Suprapubic skin (tissue), 4 donors: ENCODE measurements around the gene KNCN. TPM values are rescaled to one million over a fixed set of nuclear protein-coding genes. Genes with fewer than 3 reads are reported as not detected.

ENCODE experiments used
- DNase-seq, 2 donors: peaks; one replicate each; pipeline ENCODE4 v3.0.0-alpha.2; 2019; ENCODE audit warnings: low spot score in 2 of 2
- H3K27ac ChIP-seq: fragments of 200-600 bp; sonication (generic); one replicate; pipeline ENCODE4 v1.5.1; 2019
- H3K27me3 ChIP-seq: fragments of 200-600 bp; sonication (generic); one replicate; pipeline ENCODE4 v1.5.1; 2019
- H3K36me3 ChIP-seq: fragments of 200-600 bp; sonication (generic); one replicate; pipeline ENCODE4 v1.5.1; 2019
- H3K4me1 ChIP-seq: fragments of 200-600 bp; sonication (generic); one replicate; pipeline ENCODE4 v1.5.1; 2019
- H3K4me3 ChIP-seq: fragments of 200-600 bp; sonication (generic); one replicate; pipeline ENCODE4 v1.5.1; 2019; ENCODE audit warnings: mild to moderate bottlenecking
- H3K9me3 ChIP-seq: fragments of 200-600 bp; sonication (generic); one replicate; pipeline ENCODE4 v1.5.1; 2019
- CTCF ChIP-seq, 2 donors: fragments of 200-600 bp in 1 of 2; fragments of 450-650 bp in 1 of 2; sonication (generic) in 1 of 2; IDR thresholded peaks; one replicate each; pipeline ENCODE4 v1.5.1; 2016 to 2019; ENCODE audit warnings: antibody characterized with exemption in 2 of 2, mild to moderate bottlenecking in 1 of 2, moderate library complexity in 1 of 2
- EP300 ChIP-seq: sonication (generic); formaldehyde crosslinking; IDR thresholded peaks from one replicate; pipeline ENCODE4 v1.6.1; 2017; ENCODE audit warnings: antibody characterized with exemption
- POLR2A ChIP-seq, 2 donors: fragments of 450-650 bp; IDR thresholded peaks; one replicate each; pipeline ENCODE4 v1.6.1; 2017; ENCODE audit warnings: antibody characterized with exemption in 2 of 2, mild to moderate bottlenecking in 2 of 2, moderate library complexity in 2 of 2
- POLR2AphosphoS5 ChIP-seq, 3 donors: sonication (generic); formaldehyde crosslinking; IDR thresholded peaks; one replicate each; pipeline ENCODE4 v1.6.1; 2017; ENCODE audit warnings: antibody characterized with exemption in 3 of 3
- WGBS: methylation state at CpG from one replicate; pipeline ENCODE4 v1.1.5; 2018; 5-methylcytosine and 5-hydroxymethylcytosine counted together
- total RNA-seq, 4 donors: library from RNA; depleted of rRNA; stranded (reverse); fragments of >200 nt; gene quantifications; one replicate each; pipeline ENCODE4 v1.1.0, GENCODE V29; 2016

Gene KNCN
- total RNA-seq, 4 donors from 2014 or later: not detected

DNA sequence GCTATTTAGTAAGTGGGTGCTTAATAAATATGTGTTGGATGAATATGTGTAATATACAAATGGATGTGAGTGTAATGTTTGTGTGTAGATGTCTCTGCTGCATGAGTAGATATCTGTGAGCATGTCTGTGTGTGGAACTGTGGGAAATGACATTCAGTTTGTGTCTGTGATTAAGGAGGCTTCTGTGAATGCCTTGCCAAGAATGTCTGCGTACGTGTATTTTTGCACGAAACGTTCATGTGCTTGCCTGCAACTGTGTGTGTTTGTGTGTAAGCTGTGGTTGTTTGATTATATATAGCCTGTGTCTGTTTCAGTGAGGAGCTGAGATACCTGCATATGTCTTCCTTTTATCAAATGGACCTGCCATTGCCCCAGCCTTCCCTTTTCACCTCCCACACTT lies 48.0 kb downstream of the KNCN start:
- Histone ChIP-seq H3K36me3 (no peaks in the 10 kb centered on the region), H3K27ac (no peak overlapping the region), H3K4me3 (no peak overlapping the region), H3K9me3 (no peaks in the 10 kb centered on the region), H3K4me1 (no peaks in the 10 kb centered on the region), H3K27me3 (peaks cover 16% of the 10 kb centered on the region)
- 71% methylated on average over 4 of the region's 4 CpGs for WGBS
- no peak for TF ChIP-seq POLR2A (IDR thresholded peaks at IDR 0.05)
- TF ChIP-seq POLR2AphosphoS5 (IDR thresholded peaks at IDR 0.05): no peak
- TF ChIP-seq CTCF (IDR thresholded peaks at IDR 0.05): no peak
- TF ChIP-seq EP300: no peak
- DNase-seq: no peak

- peaks cover 22% of the 10 kb centered on the region for H3K27me3 ChIP-seq
- H3K27ac ChIP-seq: no peak overlapping the region
- no peak for DNase-seq
- H3K4me3 ChIP-seq: no peak overlapping the region
- H3K9me3 ChIP-seq: no peaks in the 10 kb centered on the region
- TF ChIP-seq POLR2A (IDR thresholded peaks at IDR 0.05) (no peak), EP300 (no peak), CTCF (IDR thresholded peaks at IDR 0.05) (no peak), POLR2AphosphoS5 (IDR thresholded peaks at IDR 0.05) (no peak)
- H3K36me3 ChIP-seq: no peaks in the 10 kb centered on the region
- 89% methylated on average over 3 of the region's 3 CpGs for WGBS
- H3K4me1 ChIP-seq: no peaks in the 10 kb centered on the region
Measured at GRCh38 chr1:46501528-46501927, 49.9 kb downstream of the KNCN start.

- Histone ChIP-seq H3K4me3 (no peak overlapping the region), H3K27ac (no peak overlapping the region), H3K36me3 (no peaks in the 10 kb centered on the region), H3K27me3 (peaks cover 44% of the 10 kb centered on the region), H3K4me1 (no peaks in the 10 kb centered on the region), H3K9me3 (no peaks in the 10 kb centered on the region)
- DNase-seq: no peak
- TF ChIP-seq POLR2AphosphoS5 (IDR thresholded peaks at IDR 0.05) (no peak), CTCF (IDR thresholded peaks at IDR 0.05) (no peak)
- WGBS: 97% methylated on average over 19 of the region's 19 CpGs
Measured at GRCh38 chr1:46497665-46498064, 53.8 kb downstream of the KNCN start.

DNA sequence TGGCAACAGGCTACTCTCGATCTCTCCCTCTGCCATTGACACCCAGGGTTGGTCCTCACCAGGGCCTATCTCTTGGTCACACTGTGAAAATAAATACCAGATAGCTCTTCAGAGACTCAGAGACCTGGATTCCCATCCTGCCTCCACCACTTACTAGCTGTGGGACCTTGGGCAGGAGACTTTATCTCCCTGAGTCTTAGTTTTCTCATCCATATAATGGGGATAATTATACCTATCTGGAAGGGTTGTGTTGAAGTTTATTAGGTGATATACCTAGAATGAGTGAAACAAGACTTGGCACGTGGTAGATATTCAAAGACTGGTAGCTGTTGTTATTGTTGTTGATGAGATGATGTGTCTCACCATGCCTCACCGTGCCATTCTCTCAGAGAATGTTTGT lies 54.4 kb downstream of the KNCN start:
- Histone ChIP-seq H3K36me3 (no peaks in the 10 kb centered on the region), H3K4me1 (no peaks in the 10 kb centered on the region), H3K9me3 (no peaks in the 10 kb centered on the region), H3K27me3 (peaks cover 46% of the 10 kb centered on the region), H3K27ac (no peak overlapping the region), H3K4me3 (no peak overlapping the region)
- WGBS: 84% methylated on average over 3 of the region's 3 CpGs
- no peak for DNase-seq
- no peak for TF ChIP-seq POLR2AphosphoS5 (IDR thresholded peaks at IDR 0.05)
- no peak for TF ChIP-seq EP300
- no peak for TF ChIP-seq POLR2A (IDR thresholded peaks at IDR 0.05)
- TF ChIP-seq CTCF (IDR thresholded peaks at IDR 0.05): no peak

DNA sequence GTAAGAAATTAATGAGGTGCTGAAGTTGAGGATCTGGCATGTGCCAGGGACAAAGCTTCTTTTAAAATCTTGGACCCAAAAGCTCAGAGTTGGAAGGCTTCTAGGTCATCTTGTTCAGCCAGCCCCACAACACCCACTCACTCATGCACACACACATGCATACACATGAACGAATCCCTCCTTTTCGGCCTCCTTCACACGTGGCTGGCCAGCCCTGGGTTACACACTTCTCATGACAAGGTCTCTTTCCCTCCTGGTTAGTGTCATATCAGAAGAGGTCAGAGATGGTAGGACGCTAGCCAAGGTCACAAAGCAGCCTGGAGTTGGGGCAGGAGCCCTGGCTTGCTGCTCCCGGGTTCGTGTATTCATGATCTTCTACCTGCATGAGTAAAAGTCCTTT lies 54.9 kb downstream of the KNCN start:
- peaks cover 51% of the 10 kb centered on the region for H3K27me3 ChIP-seq
- WGBS: 70% methylated on average over 6 of the region's 6 CpGs
- H3K27ac ChIP-seq: no peak overlapping the region
- no peaks in the 10 kb centered on the region for H3K9me3 ChIP-seq
- no peak overlapping the region for H3K4me3 ChIP-seq
- TF ChIP-seq CTCF (IDR thresholded peaks at IDR 0.05) (no peak), POLR2AphosphoS5 (IDR thresholded peaks at IDR 0.05) (no peak), EP300 (no peak), POLR2A (IDR thresholded peaks at IDR 0.05) (no peak)
- H3K36me3 ChIP-seq: no peaks in the 10 kb centered on the region
- no peak for DNase-seq
- no peaks in the 10 kb centered on the region for H3K4me1 ChIP-seq
